Nephron progenitor cell (in vitro differentiated cells): ENCODE measurements around the gene SLC6A7.

Source experiments
- DNase-seq: peaks from one replicate; pipeline ENCODE4 v3.0.0; 2021
- H3K27ac Mint-ChIP-seq: 2 replicates; pipeline ENCODE4 v1.8.0; 2021; ENCODE audit warnings: mild to moderate bottlenecking, moderate library complexity, mixed read lengths
- H3K27me3 Mint-ChIP-seq: 2 replicates; pipeline ENCODE4 v1.8.0; 2021; ENCODE audit warnings: mild to moderate bottlenecking, low read depth, mixed read lengths; ENCODE audit not compliant: poor library complexity
- H3K36me3 Mint-ChIP-seq: 2 replicates; pipeline ENCODE4 v1.8.0; 2021; ENCODE audit warnings: low read depth, mixed read lengths
- H3K4me1 Mint-ChIP-seq: 2 replicates; pipeline ENCODE4 v1.8.0; 2021; ENCODE audit warnings: mixed read lengths
- H3K4me3 Mint-ChIP-seq: 2 replicates; pipeline ENCODE4 v1.8.0; 2021; ENCODE audit warnings: mild to moderate bottlenecking, moderate library complexity, mixed read lengths
- H3K9me3 Mint-ChIP-seq: 2 replicates; pipeline ENCODE4 v1.8.0; 2021; ENCODE audit warnings: mild to moderate bottlenecking, moderate library complexity, mixed read lengths
- TF ChIP-seq, protein P1 (sequence below): fragments of 200-600 bp; sonication (generic); IDR thresholded peaks from 2 replicates; pipeline ENCODE4 v1.5.0; 2021; ENCODE audit warnings: antibody characterized with exemption

SLC6A7 gene

DNA sequence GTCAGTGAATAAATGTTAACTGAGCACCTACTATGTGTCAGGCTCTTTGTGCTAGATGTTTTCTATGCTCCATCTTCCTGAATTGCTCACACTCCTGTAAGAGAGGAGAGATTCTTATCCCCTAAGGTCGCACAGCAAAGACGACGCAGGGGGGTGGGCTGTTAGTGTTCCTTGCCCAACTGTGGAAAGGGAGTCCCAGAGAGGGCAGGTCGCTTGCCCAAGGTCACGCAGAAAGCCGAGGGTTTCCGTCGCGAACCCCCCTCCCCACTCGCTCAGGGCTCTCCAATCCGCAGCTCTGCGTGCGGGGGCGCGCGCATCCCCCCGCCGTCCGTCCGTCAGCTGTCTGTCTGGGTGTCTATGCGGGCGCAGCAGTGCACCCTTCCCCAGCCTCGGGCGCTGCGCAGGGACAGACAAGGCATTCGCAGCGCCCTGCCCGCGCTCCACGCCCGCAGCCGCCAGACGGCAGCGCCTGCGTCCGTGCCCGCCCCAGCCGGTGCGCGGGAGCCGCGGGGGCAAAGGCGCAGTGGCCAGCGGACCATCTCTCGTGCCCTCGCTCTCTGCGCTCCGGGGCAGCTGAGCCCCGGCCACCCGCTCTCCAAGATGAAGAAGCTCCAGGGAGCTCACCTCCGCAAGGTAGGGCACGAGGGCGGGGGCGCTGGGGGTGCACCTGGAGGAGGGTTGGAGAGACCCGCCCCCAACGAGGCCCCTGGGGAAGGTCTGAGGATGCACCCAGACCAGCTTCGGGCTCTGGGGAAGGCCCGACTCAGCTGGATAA lies at the start of gene SLC6A7:
SLC6A7 (plus strand) TSS at position 335 of the 775 bp plus-strand sequence; CDS start at position 601, 266 bp downstream.
- TF ChIP-seq, protein P1, sequence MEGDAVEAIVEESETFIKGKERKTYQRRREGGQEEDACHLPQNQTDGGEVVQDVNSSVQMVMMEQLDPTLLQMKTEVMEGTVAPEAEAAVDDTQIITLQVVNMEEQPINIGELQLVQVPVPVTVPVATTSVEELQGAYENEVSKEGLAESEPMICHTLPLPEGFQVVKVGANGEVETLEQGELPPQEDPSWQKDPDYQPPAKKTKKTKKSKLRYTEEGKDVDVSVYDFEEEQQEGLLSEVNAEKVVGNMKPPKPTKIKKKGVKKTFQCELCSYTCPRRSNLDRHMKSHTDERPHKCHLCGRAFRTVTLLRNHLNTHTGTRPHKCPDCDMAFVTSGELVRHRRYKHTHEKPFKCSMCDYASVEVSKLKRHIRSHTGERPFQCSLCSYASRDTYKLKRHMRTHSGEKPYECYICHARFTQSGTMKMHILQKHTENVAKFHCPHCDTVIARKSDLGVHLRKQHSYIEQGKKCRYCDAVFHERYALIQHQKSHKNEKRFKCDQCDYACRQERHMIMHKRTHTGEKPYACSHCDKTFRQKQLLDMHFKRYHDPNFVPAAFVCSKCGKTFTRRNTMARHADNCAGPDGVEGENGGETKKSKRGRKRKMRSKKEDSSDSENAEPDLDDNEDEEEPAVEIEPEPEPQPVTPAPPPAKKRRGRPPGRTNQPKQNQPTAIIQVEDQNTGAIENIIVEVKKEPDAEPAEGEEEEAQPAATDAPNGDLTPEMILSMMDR, result no peak
- peaks cover 63% of the 10 kb centered on the region for H3K4me1 Mint-ChIP-seq
- H3K27ac Mint-ChIP-seq, result no peak within 1 kb of the TSS
- peak within 1 kb of the TSS; percentile 69 for H3K4me3 Mint-ChIP-seq
- no peaks in the 10 kb centered on the region for H3K36me3 Mint-ChIP-seq
- no peaks in the 10 kb centered on the region for H3K9me3 Mint-ChIP-seq
- DNase-seq, result peak; percentile 44
- H3K27me3 Mint-ChIP-seq, result peaks cover 59% of the 10 kb centered on the region

DNA sequence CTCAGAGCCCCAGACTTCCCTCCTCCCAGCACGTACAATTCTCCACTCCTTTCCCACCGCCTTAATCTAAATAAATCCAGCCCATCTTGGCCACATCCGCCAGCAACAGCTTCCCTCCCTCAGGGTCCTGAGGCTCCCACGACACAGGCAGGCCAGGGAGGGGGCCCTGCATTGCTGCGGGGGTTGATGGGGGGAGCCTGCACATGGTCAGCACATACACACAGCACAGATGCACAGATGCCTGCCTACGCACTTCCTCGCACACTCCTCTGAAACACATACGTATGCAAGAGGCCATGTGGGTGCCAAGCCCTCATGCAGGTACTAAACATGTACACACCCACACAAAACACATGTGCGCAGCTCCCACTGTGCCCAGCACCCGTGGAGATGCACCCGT lies 49.0 kb upstream of the SLC6A7 start:
- H3K4me1 Mint-ChIP-seq, result peaks cover 100% of the 10 kb centered on the region
- no peak for DNase-seq
- TF ChIP-seq, protein P1, result no peak
- peak overlapping the region; percentile 32 for H3K27ac Mint-ChIP-seq
- no peak overlapping the region for H3K4me3 Mint-ChIP-seq
- H3K36me3 Mint-ChIP-seq, result peaks cover 2% of the 10 kb centered on the region
- H3K9me3 Mint-ChIP-seq, result no peaks in the 10 kb centered on the region
- H3K27me3 Mint-ChIP-seq, result peaks cover 9% of the 10 kb centered on the region

DNA sequence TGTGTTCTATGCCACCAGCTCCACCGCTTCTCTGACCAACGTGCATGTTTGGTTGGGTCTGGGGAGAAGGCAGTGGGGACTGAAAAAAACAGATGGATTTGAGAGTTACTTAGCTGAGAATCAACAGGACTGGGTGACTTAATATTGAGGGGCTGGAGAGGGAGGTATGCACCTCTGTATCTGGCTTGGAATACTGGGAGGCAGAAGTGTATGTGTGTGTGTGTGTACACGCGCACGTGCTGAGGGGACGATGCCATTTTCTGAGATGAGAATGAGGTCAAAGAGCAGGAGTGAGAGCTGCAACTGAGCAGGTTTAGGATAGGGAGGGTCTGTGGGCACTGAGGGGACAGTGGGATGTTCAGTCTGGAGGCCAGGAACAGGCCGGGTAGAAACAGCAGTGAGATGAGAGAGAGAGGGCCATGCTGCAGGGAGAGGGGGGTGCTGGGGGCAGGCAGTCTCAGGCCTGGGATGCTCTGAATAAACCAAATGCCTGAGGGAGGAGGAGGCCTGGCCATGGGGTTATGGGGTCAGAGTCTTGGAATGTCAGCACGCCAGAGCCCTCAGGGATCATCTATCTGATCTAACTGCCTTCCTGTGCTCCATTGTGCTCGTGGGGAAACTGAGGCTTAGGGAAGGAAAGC lies 48.2 kb upstream of the SLC6A7 start:
- TF ChIP-seq, protein P1, result no peak
- Mint-ChIP-seq H3K4me1 (peaks cover 100% of the 10 kb centered on the region), H3K36me3 (peaks cover 5% of the 10 kb centered on the region), H3K4me3 (peak overlapping the region; percentile 18), H3K27ac (peak overlapping the region; percentile 86), H3K27me3 (peaks cover 9% of the 10 kb centered on the region), H3K9me3 (no peaks in the 10 kb centered on the region)
- peak; percentile 57 for DNase-seq

DNA sequence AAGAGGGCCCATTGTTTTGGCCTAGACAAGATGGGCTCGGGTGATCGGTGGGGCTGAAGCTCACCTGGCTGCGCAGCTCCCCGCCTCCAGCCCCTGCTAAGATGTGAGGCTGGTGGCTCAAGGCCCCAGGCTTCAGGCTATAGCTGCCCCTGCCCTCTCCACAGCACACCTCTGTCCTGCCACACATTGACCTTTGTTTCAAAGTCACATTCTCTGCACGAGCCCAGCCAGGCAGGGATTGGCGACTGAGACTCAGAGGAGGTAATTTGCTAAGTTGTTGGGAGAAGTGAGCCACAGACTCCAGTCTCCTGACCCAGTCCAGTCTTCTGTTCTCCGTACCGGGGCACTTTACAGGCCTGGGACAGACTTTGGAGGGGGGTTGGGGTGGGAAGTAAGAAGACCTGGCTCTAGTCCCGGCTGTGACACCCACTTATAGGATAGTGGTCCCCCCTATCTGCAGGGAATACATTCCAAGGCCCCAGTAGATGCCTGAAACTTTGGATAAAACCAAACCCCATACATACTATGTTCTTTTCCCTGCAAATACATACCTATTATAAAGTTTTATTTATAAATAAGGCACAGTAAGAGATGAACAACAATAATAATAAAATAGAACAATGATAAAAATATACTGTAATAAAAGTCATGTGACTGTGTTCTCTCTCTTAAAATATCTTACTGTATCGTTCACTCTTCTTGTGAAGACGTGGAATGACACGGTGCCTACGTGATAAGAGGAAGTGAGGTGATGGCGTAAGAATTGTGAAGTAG lies 47.5 kb upstream of the SLC6A7 start:
- DNase-seq, result no peak
- peak overlapping the region; percentile 86 for H3K27ac Mint-ChIP-seq
- peaks cover 96% of the 10 kb centered on the region for H3K4me1 Mint-ChIP-seq
- peaks cover 5% of the 10 kb centered on the region for H3K36me3 Mint-ChIP-seq
- H3K9me3 Mint-ChIP-seq, result no peaks in the 10 kb centered on the region
- no peak overlapping the region for H3K4me3 Mint-ChIP-seq
- H3K27me3 Mint-ChIP-seq, result peaks cover 9% of the 10 kb centered on the region
- TF ChIP-seq, protein P1, result no peak

DNA sequence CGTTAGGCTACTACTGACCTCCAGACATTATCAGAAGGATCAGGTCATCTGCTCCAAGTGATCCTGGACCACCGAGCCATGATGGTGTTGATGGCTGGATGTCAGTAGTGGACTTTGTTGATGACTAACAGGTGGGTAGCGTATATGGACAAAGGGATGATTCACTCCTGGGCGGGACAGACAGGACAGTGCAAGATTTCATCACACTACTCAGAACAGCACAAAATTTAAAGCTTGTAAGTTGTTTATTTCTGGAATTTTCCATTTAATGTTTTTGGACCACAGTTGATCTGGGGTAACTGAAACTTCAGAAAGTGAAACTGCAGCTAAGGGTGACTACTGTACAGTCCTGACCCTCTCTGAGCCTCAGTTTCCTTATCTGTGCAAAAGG lies 46.9 kb upstream of the SLC6A7 start:
- Mint-ChIP-seq H3K27me3 (peaks cover 13% of the 10 kb centered on the region), H3K4me3 (no peak overlapping the region), H3K36me3 (peaks cover 5% of the 10 kb centered on the region), H3K4me1 (peaks cover 96% of the 10 kb centered on the region), H3K27ac (peak overlapping the region; percentile 31), H3K9me3 (no peaks in the 10 kb centered on the region)
- TF ChIP-seq, protein P1, result no peak
- no peak for DNase-seq
